Head of caudate nucleus (tissue), 42 donors: ENCODE data around the gene CDH4.

Source experiments
- DNase-seq, 42 donors: peaks; one replicate each; pipeline versions ENCODE4 v3.0.0 to v3.0.0-alpha.2; 2020 to 2021; ENCODE audit warnings: mixed read lengths in 7 of 42
- intact Hi-C: fragments of 100-400 bp; cut with DNase I; formaldehyde crosslinking; loops from one replicate; pipeline ENCODE4 v1.15.0; 2022

The CDH4 gene

GRCh38 chr20:61837200-61837599, 585.1 kb downstream of the CDH4 start:
- DNase-seq = no peak
- intact Hi-C loops = no loop called here

GRCh38 chr20:61839223-61839911, 587.3 kb downstream of the CDH4 start:
- no peak for DNase-seq
- intact Hi-C loops = no loop called here

- intact Hi-C loops = loop anchor here (10.0 kb wide), 1 partner anchor 535 kb away; no protein-coding TSS in a partner anchor
- DNase-seq = no peak
These were observed 588.1 kb downstream of the CDH4 start for GRCh38 chr20:61839912-61840778.

- intact Hi-C loops = loop anchor here (10.0 kb wide), 1 partner anchor 534 kb away; no protein-coding TSS in a partner anchor
- no peak for DNase-seq
These were observed 588.9 kb downstream of the CDH4 start for GRCh38 chr20:61840779-61841455.

GRCh38 chr20:61841551-61841950, 589.5 kb downstream of the CDH4 start:
- intact Hi-C loops = loop anchor here (10.0 kb wide), 1 partner anchor 533 kb away; no protein-coding TSS in a partner anchor
- no peak for DNase-seq

- no peak for DNase-seq
- intact Hi-C loops = loop anchor here (10.0 kb wide), 1 partner anchor 533 kb away; no protein-coding TSS in a partner anchor
These were observed 589.9 kb downstream of the CDH4 start for GRCh38 chr20:61841966-61842365.

- DNase-seq = no peak
- intact Hi-C loops = loop anchor here (10.0 kb wide), 1 partner anchor 530 kb away; no protein-coding TSS in a partner anchor
These were observed 592.6 kb downstream of the CDH4 start for GRCh38 chr20:61844621-61845020.

- DNase-seq = no peak
- intact Hi-C loops = loop anchor here (10.0 kb wide), 1 partner anchor 530 kb away; no protein-coding TSS in a partner anchor
These were observed 593.2 kb downstream of the CDH4 start for GRCh38 chr20:61845233-61845671.

GRCh38 chr20:61846074-61846473, 594.0 kb downstream of the CDH4 start:
- intact Hi-C loops = loop anchor here (10.0 kb wide), 1 partner anchor 529 kb away; no protein-coding TSS in a partner anchor
- DNase-seq = no peak

- intact Hi-C loops = loop anchor here (10.0 kb wide), 1 partner anchor 528 kb away; no protein-coding TSS in a partner anchor
These were observed 594.8 kb downstream of the CDH4 start for GRCh38 chr20:61846741-61847419.

GRCh38 chr20:61847420-61847748, 595.3 kb downstream of the CDH4 start:
- DNase-seq = no peak
- intact Hi-C loops = loop anchor here (10.0 kb wide), 1 partner anchor 527 kb away; no protein-coding TSS in a partner anchor

More at GRCh38 chr20:61846741-61847419, 594.8 kb downstream of the CDH4 start:
- no peak for DNase-seq

GRCh38 chr20:61847986-61848385, 595.9 kb downstream of the CDH4 start:
- no peak for DNase-seq
- intact Hi-C loops = loop anchor here (10.0 kb wide), 1 partner anchor 527 kb away; no protein-coding TSS in a partner anchor

- no peak for DNase-seq
- intact Hi-C loops = loop anchor here (10.0 kb wide), 1 partner anchor 526 kb away; no protein-coding TSS in a partner anchor
These were observed 596.8 kb downstream of the CDH4 start for GRCh38 chr20:61848851-61849250.

GRCh38 chr20:61849376-61849775, 597.3 kb downstream of the CDH4 start:
- DNase-seq = no peak
- intact Hi-C loops = loop anchor here (10.0 kb wide), 1 partner anchor 525 kb away; no protein-coding TSS in a partner anchor

GRCh38 chr20:61849822-61850221, 597.8 kb downstream of the CDH4 start:
- no peak for DNase-seq

GRCh38 chr20:61850457-61850856, 598.4 kb downstream of the CDH4 start:
- intact Hi-C loops = no loop called here
- no peak for DNase-seq

More at GRCh38 chr20:61849822-61850221, 597.8 kb downstream of the CDH4 start:
- intact Hi-C loops = loop anchor here (10.0 kb wide), 1 partner anchor 525 kb away; no protein-coding TSS in a partner anchor

GRCh38 chr20:61850926-61851900, 599.2 kb downstream of the CDH4 start:
- intact Hi-C loops = no loop called here
- DNase-seq = no peak
